ENCODE measurements around the gene UGT8. TPM values are rescaled to one million over a fixed set of nuclear protein-coding genes. Genes with fewer than 3 reads are reported as not detected.

Gene UGT8, protein sequence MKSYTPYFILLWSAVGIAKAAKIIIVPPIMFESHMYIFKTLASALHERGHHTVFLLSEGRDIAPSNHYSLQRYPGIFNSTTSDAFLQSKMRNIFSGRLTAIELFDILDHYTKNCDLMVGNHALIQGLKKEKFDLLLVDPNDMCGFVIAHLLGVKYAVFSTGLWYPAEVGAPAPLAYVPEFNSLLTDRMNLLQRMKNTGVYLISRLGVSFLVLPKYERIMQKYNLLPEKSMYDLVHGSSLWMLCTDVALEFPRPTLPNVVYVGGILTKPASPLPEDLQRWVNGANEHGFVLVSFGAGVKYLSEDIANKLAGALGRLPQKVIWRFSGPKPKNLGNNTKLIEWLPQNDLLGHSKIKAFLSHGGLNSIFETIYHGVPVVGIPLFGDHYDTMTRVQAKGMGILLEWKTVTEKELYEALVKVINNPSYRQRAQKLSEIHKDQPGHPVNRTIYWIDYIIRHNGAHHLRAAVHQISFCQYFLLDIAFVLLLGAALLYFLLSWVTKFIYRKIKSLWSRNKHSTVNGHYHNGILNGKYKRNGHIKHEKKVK
- total RNA-seq (2021; fragmentation: NEBNext Ultra II Directional; extraction: Animal tissue kit (Norgen Biotek cat#: 25700)) (24.0 and 26.9 TPM in 2 replicates), polyA plus RNA-seq (2011; rRNA removed) (11.0 and 16.9 TPM in 2 replicates), polyA minus RNA-seq (2011; rRNA and poly(A)+ RNA removed) (71.4 and 85.3 TPM in 2 replicates)
- 16.3 TPM for polyA plus RNA-seq (2011; cell fraction: cytosol; rRNA removed)
- 11.3 TPM for polyA plus RNA-seq (2011; cell fraction: nucleus; rRNA removed)
- 15.1 to 19.6 TPM (median 17.3 TPM) in 4 replicates for polyA plus RNA-seq (2012, experiment 1 of 2)
- polyA plus RNA-seq (2012, experiment 2 of 2): 2.2 TPM
- polyA plus RNA-seq (2013, experiment 1 of 2): 23.9 TPM
- polyA plus RNA-seq (2013, experiment 2 of 2): 23.1 TPM
- polyA minus RNA-seq (2011; cell fraction: cytosol; rRNA and poly(A)+ RNA removed): 25.3 TPM
- 75.0 TPM for polyA minus RNA-seq (2011; cell fraction: nucleus; rRNA and poly(A)+ RNA removed)
- long read RNA-seq, experiment 1, full-length matches to known transcripts: 8 of 25 reads
- long read RNA-seq, experiment 1, partial matches to known transcripts: 4 of 25 reads
- long read RNA-seq, experiment 1, other reads (novel, unspliced or antisense): 13 of 25 reads
- long read RNA-seq, experiment 2, full-length matches to known transcripts: 1 of 5 reads
- long read RNA-seq, experiment 2, partial matches to known transcripts: 3 of 5 reads
- long read RNA-seq, experiment 2, other reads (novel, unspliced or antisense): 1 of 5 reads

DNA sequence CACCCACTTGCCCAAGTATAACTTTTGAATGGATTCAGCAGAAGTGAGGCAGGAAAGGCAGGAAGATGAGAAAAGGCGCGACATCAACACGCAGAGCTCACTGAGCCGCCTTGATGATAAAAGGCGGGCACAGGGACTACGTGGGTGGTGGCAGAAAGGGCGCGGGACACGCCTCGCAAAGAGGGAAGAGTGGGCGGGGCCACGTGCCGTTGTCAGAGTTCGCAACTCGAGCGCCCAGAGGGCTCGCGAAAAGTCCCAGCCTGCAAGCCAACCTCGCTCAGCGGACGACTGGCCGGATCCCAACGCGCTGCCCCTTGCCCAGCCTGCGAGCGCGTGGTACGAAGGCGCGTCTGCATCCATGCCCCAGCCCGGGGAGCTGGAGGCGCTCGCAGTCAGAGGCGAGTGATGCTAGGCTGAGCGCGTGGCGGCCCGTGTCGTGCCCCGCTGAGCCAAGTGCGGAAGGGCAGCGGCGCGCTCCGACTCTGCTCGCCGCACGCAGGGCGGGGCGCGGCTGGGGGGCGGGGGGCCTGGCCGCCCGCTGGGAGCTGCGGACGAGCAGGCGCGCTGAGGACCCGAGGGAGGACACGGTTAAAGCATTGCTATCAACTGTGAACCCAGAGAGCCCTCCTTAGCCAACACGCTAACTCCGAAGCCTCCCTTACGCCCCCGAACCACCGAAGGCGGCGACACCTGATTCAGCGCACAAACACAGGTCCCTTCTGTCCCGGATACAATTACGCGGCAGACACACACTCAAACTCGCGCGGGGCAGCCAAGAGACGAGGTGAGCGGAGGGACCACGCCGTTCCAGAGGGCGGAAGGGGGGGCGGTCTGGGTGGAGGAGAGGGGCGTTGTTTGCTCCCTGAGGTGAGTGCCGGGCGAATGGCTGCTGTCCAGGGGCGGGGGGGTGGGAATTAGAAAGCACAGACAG is at the start of gene UGT8:
UGT8 (plus strand) TSS at position 617 of the 931 bp plus-strand sequence. CDS start 24,074 bp downstream, outside the sequence.
- CTCF ChIA-PET (ENCODE audit: partially characterized antibody): interaction anchor here (0.9 kb wide), 2 partner anchors 34 to 55 kb away, joined by 3 to 5 read pairs; no protein-coding TSS in a partner anchor
- Histone ChIP-seq H3K14ac (ENCODE audit: insufficient read length) (no peak within 1 kb of the TSS), H2AFZ (ENCODE audit: low read length) (peak within 1 kb of the TSS; percentile 91), H3K36me3 (ENCODE audit: control insufficient read depth in 2 of 4, insufficient read depth in 4 of 4, low read length in 3 of 4) (peaks cover 0 to 8% (median 3%) of the 10 kb centered on the region in 4 experiments; a peak in 2 of 8 replicates), H3K23ac (ENCODE audit: insufficient read length) (no peak within 1 kb of the TSS), H2BK12ac (ENCODE audit: low read depth, low read length) (peak within 1 kb of the TSS; percentile 62), H3K56ac (replicated peaks; ENCODE audit: insufficient read length, low read depth, low read length) (peak within 1 kb of the TSS; percentile 56), H3K4me3 (ENCODE audit: extremely low read depth in 1 of 4, insufficient read depth in 2 of 4, low read depth in 3 of 4, low read length in 4 of 4) (peak within 1 kb of the TSS; percentile 80 to 95 (median 86)), H2BK120ac (replicated peaks; ENCODE audit: low read depth, low read length) (no peak within 1 kb of the TSS), H3K9me3 (ENCODE audit: insufficient read depth in 2 of 2, low read depth in 1 of 2, low read length in 1 of 2) (peaks cover 10 to 11% of the 10 kb centered on the region in 2 experiments), H2BK15ac (ENCODE audit: low read length) (no peak within 1 kb of the TSS), H2BK20ac (ENCODE audit: low read length) (no peak within 1 kb of the TSS), H2AK5ac (ENCODE audit: low read depth, low read length) (no peak within 1 kb of the TSS), H4K20me1 (replicated peaks in 1 of 2; ENCODE audit: control insufficient read depth in 1 of 2, insufficient read depth in 2 of 2, low read length in 2 of 2) (no peaks in the 10 kb centered on the region), H4K8ac (ENCODE audit: extremely low read depth, insufficient read depth, low read length) (peak within 1 kb of the TSS; percentile 73; the same call in 1 of the 2 replicates), H3K79me1 (ENCODE audit: low read depth, low read length) (no peaks in the 10 kb centered on the region), H3K23me2 (ENCODE audit: low read depth, low read length) (peaks cover 19% of the 10 kb centered on the region), H3K4me1 (replicated peaks in 1 of 4; ENCODE audit: control insufficient read depth in 3 of 4, insufficient read depth in 4 of 4, low read length in 3 of 4) (peaks cover 0 to 3% (median 1%) of the 10 kb centered on the region in 4 experiments; a peak in 3 of 7 replicates), H3K79me2 (ENCODE audit: control insufficient read depth in 1 of 2, insufficient read depth in 2 of 2, low read length in 2 of 2) (peaks cover 6 to 37% of the 10 kb centered on the region in 2 experiments; a peak in 3 of 4 replicates), H4K91ac (replicated peaks; ENCODE audit: insufficient read length, low read length) (peak within 1 kb of the TSS; percentile 87), H2BK5ac (ENCODE audit: low read depth, low read length) (peak within 1 kb of the TSS; percentile 66), H3K18ac (ENCODE audit: extremely low read depth, low read length) (peak within 1 kb of the TSS; percentile 92), H3K9ac (replicated peaks in 1 of 4; ENCODE audit: extremely low read depth in 1 of 4, low read depth in 3 of 4, low read length in 3 of 4) (peak within 1 kb of the TSS; percentile 53 to 67 (median 60)), H3K27me3 (replicated peaks in 1 of 4; ENCODE audit: control insufficient read depth in 3 of 4, extremely low read depth in 1 of 4, insufficient read depth in 3 of 4, low read length in 3 of 4) (no peaks in the 10 kb centered on the region), H3K4me2 (ENCODE audit: insufficient read depth in 1 of 2, low read depth in 2 of 2, low read length in 2 of 2) (peak within 1 kb of the TSS; percentile 72 to 99), H3K27ac (ENCODE audit: low read depth, low read length) (peak within 1 kb of the TSS; percentile 44; the same call in 1 of the 2 replicates), H4K5ac (ENCODE audit: insufficient read length, low read depth, low read length) (peak within 1 kb of the TSS; percentile 67), H3K4ac (replicated peaks; ENCODE audit: insufficient read length, low read depth, low read length) (no peak within 1 kb of the TSS)
- peak in 1 of 2 experiments; percentile 84 for DNase-seq (ENCODE audit: low read depth in 1 of 2, low spot score in 2 of 2)
- WGBS, 2 experiments (ENCODE audit: extremely low coverage in 1 of 2, insufficient coverage in 1 of 2, insufficient read length in 1 of 2, insufficient replicate concordance in 2 of 2, low coverage in 1 of 2, low lambda C conversion rate in 2 of 2, missing lambda C conversion rate in 1 of 2): 3% methylated on average over 65 of the region's 84 CpGs; no CpG with 5 or more reads in 1 of the 2 experiments
- POLR2A ChIA-PET (ENCODE audit: partially characterized antibody): interaction anchor here (0.6 to 1.8 kb wide), 6 partner anchors 9 to 103 kb away, joined by 3 to 10 read pairs (median 3); no protein-coding TSS in a partner anchor
- no peak for FAIRE-seq
- TF ChIP-seq PHF8 (conservative IDR thresholded peaks at IDR 0.05; ENCODE audit: low read depth, low read length) (no peak; the same call in 1 of the 2 replicates), TAF1 (IDR thresholded peaks at IDR 0.05; ENCODE audit: low read depth, low read length) (peak; percentile 26; the same call in 1 of the 2 replicates), ZNF274 (IDR thresholded peaks at IDR 0.05; ENCODE audit: borderline replicate concordance, extremely low read depth, low read length) (no peak)

All from H1 (cell line).